Neuronal stem cell (in vitro differentiated cells): Measurements from ENCODE around the gene ELFN1.

Source experiments
- DNase-seq: peaks from one replicate; pipeline ENCODE4 v3.0.0-alpha.2; 2013; ENCODE audit warnings: low spot score
- H2AFZ ChIP-seq: one replicate; pipeline ENCODE4 v1.6.1; 2013; ENCODE audit warnings: mild to moderate bottlenecking, low read length, inconsistent platforms
- H2AK5ac ChIP-seq: 2 replicates; pipeline ENCODE4 v1.6.1; 2013; ENCODE audit warnings: low read depth, mild to moderate bottlenecking, inconsistent platforms, low read length, moderate library complexity, mixed read lengths
- H2BK120ac ChIP-seq: 2 replicates; pipeline ENCODE4 v1.6.1; 2013; ENCODE audit warnings: low read depth, mild to moderate bottlenecking, inconsistent platforms, low read length, moderate library complexity, mixed read lengths
- H2BK12ac ChIP-seq: one replicate; pipeline ENCODE4 v1.6.1; 2013; ENCODE audit warnings: low read length, inconsistent platforms
- H2BK15ac ChIP-seq: 2 replicates; pipeline ENCODE4 v1.6.1; 2013; ENCODE audit warnings: mild to moderate bottlenecking, low read length, inconsistent platforms, mixed read lengths
- H2BK5ac ChIP-seq: one replicate; pipeline ENCODE4 v1.6.1; 2013; ENCODE audit warnings: inconsistent platforms, mild to moderate bottlenecking, low read length, moderate library complexity
- H3K14ac ChIP-seq: one replicate; pipeline ENCODE4 v1.6.1; 2013; ENCODE audit warnings: low read length, inconsistent platforms
- H3K18ac ChIP-seq: 2 replicates; pipeline ENCODE4 v1.6.1; 2013; ENCODE audit warnings: low read length, inconsistent platforms
- H3K23ac ChIP-seq: 2 replicates; pipeline ENCODE4 v1.6.1; 2013; ENCODE audit warnings: low read depth, mild to moderate bottlenecking, mixed read lengths, low read length, inconsistent platforms; ENCODE audit not compliant: poor library complexity
- H3K27ac ChIP-seq: replicated peaks from 3 replicates; pipeline ENCODE4 v1.5.1; 2013; ENCODE audit warnings: low read length, inconsistent platforms
- H3K27me3 ChIP-seq, 3 experiments: 2 replicates each; pipeline ENCODE4 v1.6.1; 2013; ENCODE audit warnings: low read length in 3 of 3, mild to moderate bottlenecking in 2 of 3, inconsistent platforms in 1 of 3, low read depth in 1 of 3, mixed read lengths in 1 of 3, moderate library complexity in 1 of 3; ENCODE audit not compliant: control insufficient read depth in 3 of 3, insufficient read depth in 3 of 3
- H3K36me3 ChIP-seq, 2 donors: replicated peaks in 1 of 2; 2 replicates each; pipeline ENCODE4 v1.6.1; 2013; ENCODE audit warnings: low read length in 2 of 2; ENCODE audit not compliant: control insufficient read depth in 2 of 2, insufficient read depth in 2 of 2
- H3K4ac ChIP-seq: 2 replicates; pipeline ENCODE4 v1.6.1; 2013; ENCODE audit warnings: inconsistent platforms, mild to moderate bottlenecking, low read length, moderate library complexity
- H3K4me1 ChIP-seq, 2 donors: 1 replicate in 1 of 2; 2 replicates in 1 of 2; pipeline ENCODE4 v1.6.1; 2013; ENCODE audit warnings: low read length in 2 of 2, low read depth in 1 of 2; ENCODE audit not compliant: control insufficient read depth in 2 of 2, insufficient read depth in 1 of 2
- H3K4me2 ChIP-seq: one replicate; pipeline ENCODE4 v1.6.1; 2013; ENCODE audit warnings: mild to moderate bottlenecking, low read length, inconsistent platforms; ENCODE audit not compliant: insufficient read depth, poor library complexity, severe bottlenecking
- H3K4me3 ChIP-seq, 2 donors: 2 replicates each; pipeline ENCODE4 v1.5.1; 2013; ENCODE audit warnings: low read length in 2 of 2, mild to moderate bottlenecking in 2 of 2, inconsistent platforms in 1 of 2, moderate library complexity in 1 of 2
- H3K79me1 ChIP-seq: one replicate; pipeline ENCODE4 v1.6.1; 2013; ENCODE audit warnings: low read depth, mild to moderate bottlenecking, inconsistent platforms, low read length, moderate library complexity
- H3K9ac ChIP-seq: one replicate; pipeline ENCODE4 v1.6.1; 2013; ENCODE audit warnings: mild to moderate bottlenecking, low read depth, low read length, inconsistent platforms; ENCODE audit not compliant: poor library complexity
- H3K9me3 ChIP-seq, 2 donors: replicated peaks in 1 of 2; 2 replicates each; pipeline versions ENCODE3 to v1.6.1; 2013; ENCODE audit warnings: low read length in 2 of 2, mild to moderate bottlenecking in 2 of 2, inconsistent platforms in 1 of 2, low read depth in 1 of 2, mixed read lengths in 1 of 2, moderate library complexity in 1 of 2; ENCODE audit not compliant: control insufficient read depth in 2 of 2, insufficient read depth in 1 of 2
- H4K8ac ChIP-seq: one replicate; pipeline ENCODE4 v1.6.1; 2013; ENCODE audit warnings: low read depth, mild to moderate bottlenecking, inconsistent platforms, low read length, moderate library complexity
- H4K91ac ChIP-seq: one replicate; pipeline ENCODE4 v1.6.1; 2013; ENCODE audit warnings: low read length, low read depth, mild to moderate bottlenecking, inconsistent platforms; ENCODE audit not compliant: poor library complexity
- WGBS, 2 donors: extraction: QIAGEN DNeasy Blood & Tissue Kit; methylation state at CpG; one replicate each; pipeline ENCODE4 v1.1.7; 2013; ENCODE audit warnings: missing lambda C conversion rate in 2 of 2, mixed read lengths in 1 of 2; ENCODE audit not compliant: insufficient read length in 2 of 2, insufficient replicate concordance in 1 of 2; ENCODE audit errors: extremely low coverage in 2 of 2; 5-methylcytosine and 5-hydroxymethylcytosine counted together

ELFN1 gene

GRCh38 chr7:1703441-1703840, 33.4 kb downstream of the ELFN1 start:
- Histone ChIP-seq H2AFZ (no peak overlapping the region), H3K23ac (no peak overlapping the region), H2BK5ac (no peak overlapping the region), H3K79me1 (peaks cover 8% of the 10 kb centered on the region), H2BK120ac (no peak overlapping the region), H3K14ac (no peak overlapping the region), H2BK15ac (no peak overlapping the region), H3K27ac (no peak overlapping the region), H3K27me3 (no peaks in the 10 kb centered on the region), H4K91ac (no peak overlapping the region), H2BK12ac (no peak overlapping the region), H3K4me2 (no peak overlapping the region), H3K36me3 (peaks cover 3 to 93% of the 10 kb centered on the region in 2 donors), H3K9ac (no peak overlapping the region), H2AK5ac (no peak overlapping the region), H3K18ac (no peak overlapping the region), H3K4ac (no peak overlapping the region), H3K9me3 (peaks cover 4 to 45% of the 10 kb centered on the region in 2 donors), H3K4me1 (peaks cover 0 to 9% of the 10 kb centered on the region in 2 donors), H4K8ac (no peak overlapping the region), H3K4me3 (no peak overlapping the region)
- WGBS, 2 donors: no CpG with 5 or more reads among the region's 8 CpGs
- no peak for DNase-seq

GRCh38 chr7:1703871-1704810, 34.1 kb downstream of the ELFN1 start:
- Histone ChIP-seq H3K9ac (peak overlapping the region; percentile 61), H2BK5ac (no peak overlapping the region), H3K36me3 (peaks cover 8 to 93% of the 10 kb centered on the region in 2 donors), H2AFZ (no peak overlapping the region), H4K91ac (no peak overlapping the region), H3K4me2 (no peak overlapping the region), H3K4ac (no peak overlapping the region), H2BK120ac (no peak overlapping the region), H3K23ac (peak overlapping the region; percentile 76), H3K14ac (peak overlapping the region; percentile 85), H4K8ac (no peak overlapping the region), H3K18ac (peak overlapping the region; percentile 66), H3K79me1 (peaks cover 8% of the 10 kb centered on the region), H3K4me3 (peak overlapping the region in 1 of 2 donors; percentile 61), H2BK15ac (no peak overlapping the region), H3K27me3 (no peaks in the 10 kb centered on the region), H3K4me1 (peaks cover 0 to 9% of the 10 kb centered on the region in 2 donors), H3K27ac (no peak overlapping the region), H2AK5ac (no peak overlapping the region), H2BK12ac (no peak overlapping the region), H3K9me3 (peaks cover 7 to 47% of the 10 kb centered on the region in 2 donors)
- no peak for DNase-seq
- WGBS, 2 donors: no CpG with 5 or more reads among the region's 20 CpGs

- Histone ChIP-seq H3K14ac (peak overlapping the region; percentile 85), H3K4me1 (peaks cover 0 to 9% of the 10 kb centered on the region in 2 donors), H2BK15ac (no peak overlapping the region), H4K8ac (no peak overlapping the region), H3K36me3 (peaks cover 12 to 93% of the 10 kb centered on the region in 2 donors), H3K9me3 (peaks cover 13 to 54% of the 10 kb centered on the region in 2 donors), H3K4me2 (no peak overlapping the region), H3K4ac (no peak overlapping the region), H3K27me3 (no peaks in the 10 kb centered on the region), H4K91ac (no peak overlapping the region), H2BK12ac (no peak overlapping the region), H3K4me3 (no peak overlapping the region), H3K18ac (peak overlapping the region; percentile 66), H2BK5ac (no peak overlapping the region), H3K79me1 (peaks cover 8% of the 10 kb centered on the region), H3K9ac (peak overlapping the region; percentile 61), H2AK5ac (peak overlapping the region; percentile 28), H2BK120ac (no peak overlapping the region), H3K27ac (no peak overlapping the region), H3K23ac (peak overlapping the region; percentile 76), H2AFZ (no peak overlapping the region)
- no CpG with 5 or more reads among the region's 26 CpGs for WGBS, 2 donors
- no peak for DNase-seq
Observed at GRCh38 chr7:1704811-1705738, 35.0 kb downstream of the ELFN1 start.
